Measurements from ENCODE around the gene TAP1.

DNA sequence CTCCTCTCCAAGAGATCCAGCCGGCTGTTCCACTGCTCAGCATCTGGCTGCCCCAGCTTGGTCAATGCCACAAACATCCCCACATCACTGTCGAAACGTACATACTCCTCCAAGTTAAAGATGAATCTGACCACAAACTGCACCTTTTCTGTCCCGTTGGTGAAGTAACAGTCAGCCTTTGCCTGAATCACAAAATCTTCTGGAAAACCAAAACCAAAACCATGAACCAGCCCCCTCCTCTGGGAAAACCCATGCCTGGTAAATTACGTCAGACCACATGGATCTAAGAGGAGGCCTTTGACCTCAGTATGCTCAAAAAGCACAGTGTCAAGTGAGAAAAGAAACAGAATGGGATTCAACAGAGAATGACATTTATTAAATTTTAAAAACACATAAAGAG lies 38.4 kb downstream of the TAP1 start:
- TF ChIP-seq, protein P1, sequence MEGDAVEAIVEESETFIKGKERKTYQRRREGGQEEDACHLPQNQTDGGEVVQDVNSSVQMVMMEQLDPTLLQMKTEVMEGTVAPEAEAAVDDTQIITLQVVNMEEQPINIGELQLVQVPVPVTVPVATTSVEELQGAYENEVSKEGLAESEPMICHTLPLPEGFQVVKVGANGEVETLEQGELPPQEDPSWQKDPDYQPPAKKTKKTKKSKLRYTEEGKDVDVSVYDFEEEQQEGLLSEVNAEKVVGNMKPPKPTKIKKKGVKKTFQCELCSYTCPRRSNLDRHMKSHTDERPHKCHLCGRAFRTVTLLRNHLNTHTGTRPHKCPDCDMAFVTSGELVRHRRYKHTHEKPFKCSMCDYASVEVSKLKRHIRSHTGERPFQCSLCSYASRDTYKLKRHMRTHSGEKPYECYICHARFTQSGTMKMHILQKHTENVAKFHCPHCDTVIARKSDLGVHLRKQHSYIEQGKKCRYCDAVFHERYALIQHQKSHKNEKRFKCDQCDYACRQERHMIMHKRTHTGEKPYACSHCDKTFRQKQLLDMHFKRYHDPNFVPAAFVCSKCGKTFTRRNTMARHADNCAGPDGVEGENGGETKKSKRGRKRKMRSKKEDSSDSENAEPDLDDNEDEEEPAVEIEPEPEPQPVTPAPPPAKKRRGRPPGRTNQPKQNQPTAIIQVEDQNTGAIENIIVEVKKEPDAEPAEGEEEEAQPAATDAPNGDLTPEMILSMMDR (IDR thresholded peaks at IDR 0.05; ENCODE audit: low read depth, low read length), result no peak
- no peak for TF ChIP-seq EZH2phosphoT487 (IDR thresholded peaks at IDR 0.05; ENCODE audit: low read depth)
